Measurements from ENCODE around the gene CPT1B. TPM values are rescaled to one million over a fixed set of nuclear protein-coding genes. Genes with fewer than 3 reads are reported as not detected.

Gene CPT1B
- 10 to 100 TPM in 1 of 4 donors, 1 to 10 TPM in 3; 1.4 to 10.2 (median 6.1) TPM for total RNA-seq
- 10 to 100 TPM in 1 of 3 donors, 1 to 10 TPM in 2; 3.2 to 22.6 (median 4.2) TPM for polyA plus RNA-seq

DNA sequence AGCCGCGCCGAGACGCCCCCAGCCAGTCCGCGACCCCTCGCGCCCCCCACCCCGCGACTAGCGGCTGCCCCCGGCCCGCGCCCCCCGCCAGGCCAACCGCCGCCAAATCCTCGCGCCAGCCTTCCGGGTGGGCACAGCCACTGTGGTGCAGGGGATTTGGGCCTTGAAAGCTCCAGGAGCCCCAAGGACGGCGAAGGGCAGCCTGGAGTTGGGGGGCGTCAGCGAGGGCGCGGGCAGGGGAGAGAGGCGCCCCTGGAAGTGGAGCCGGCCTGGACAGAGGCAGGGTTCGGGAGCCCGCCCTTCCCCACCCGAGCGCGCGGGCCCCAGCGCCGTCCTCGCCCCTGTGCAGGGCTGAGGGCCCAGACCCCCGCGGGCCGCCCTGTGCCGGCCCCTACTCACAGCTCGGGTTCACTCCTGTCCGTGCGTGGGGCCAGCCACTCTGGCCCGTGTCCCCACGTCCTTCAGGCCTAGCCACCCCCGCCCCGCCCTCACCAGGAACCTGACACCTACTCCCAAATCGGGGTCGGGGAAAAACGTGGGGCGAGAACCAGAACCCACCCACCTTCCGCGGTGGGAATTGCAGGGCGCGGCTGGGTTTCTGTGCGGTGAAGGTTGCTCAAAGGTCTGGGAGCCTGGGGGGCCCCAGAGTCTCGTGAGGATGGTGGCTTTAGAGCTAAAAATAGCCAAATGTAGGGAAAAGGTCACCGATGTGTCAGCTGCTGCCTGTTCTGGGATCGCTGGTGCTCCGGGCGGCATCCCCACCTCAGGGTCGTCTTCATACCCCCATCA is at the start of gene CPT1B:
CPT1B (minus strand) TSS at position 441 of the 789 bp plus-strand sequence. CDS start 512 bp downstream, outside the sequence.
- no peaks in the 10 kb centered on the region for H3K9me3 ChIP-seq
- H3K27ac ChIP-seq: peak within 1 kb of the TSS in 2 of 4 donors; percentile 14 to 70
- WGBS, 2 donors: 33 to 43% methylated on average over 63 of the region's 63 CpGs
- TF ChIP-seq EP300 (IDR thresholded peaks at IDR 0.05) (no peak), POLR2AphosphoS5 (IDR thresholded peaks at IDR 0.05) (no peak), POLR2A (IDR thresholded peaks at IDR 0.05) (no peak)
- TF ChIP-seq, protein P1, sequence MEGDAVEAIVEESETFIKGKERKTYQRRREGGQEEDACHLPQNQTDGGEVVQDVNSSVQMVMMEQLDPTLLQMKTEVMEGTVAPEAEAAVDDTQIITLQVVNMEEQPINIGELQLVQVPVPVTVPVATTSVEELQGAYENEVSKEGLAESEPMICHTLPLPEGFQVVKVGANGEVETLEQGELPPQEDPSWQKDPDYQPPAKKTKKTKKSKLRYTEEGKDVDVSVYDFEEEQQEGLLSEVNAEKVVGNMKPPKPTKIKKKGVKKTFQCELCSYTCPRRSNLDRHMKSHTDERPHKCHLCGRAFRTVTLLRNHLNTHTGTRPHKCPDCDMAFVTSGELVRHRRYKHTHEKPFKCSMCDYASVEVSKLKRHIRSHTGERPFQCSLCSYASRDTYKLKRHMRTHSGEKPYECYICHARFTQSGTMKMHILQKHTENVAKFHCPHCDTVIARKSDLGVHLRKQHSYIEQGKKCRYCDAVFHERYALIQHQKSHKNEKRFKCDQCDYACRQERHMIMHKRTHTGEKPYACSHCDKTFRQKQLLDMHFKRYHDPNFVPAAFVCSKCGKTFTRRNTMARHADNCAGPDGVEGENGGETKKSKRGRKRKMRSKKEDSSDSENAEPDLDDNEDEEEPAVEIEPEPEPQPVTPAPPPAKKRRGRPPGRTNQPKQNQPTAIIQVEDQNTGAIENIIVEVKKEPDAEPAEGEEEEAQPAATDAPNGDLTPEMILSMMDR (IDR thresholded peaks at IDR 0.05): no peak
- peak within 1 kb of the TSS in 3 of 4 donors; percentile 14 to 30 (median 28) for H3K4me3 ChIP-seq
- DNase-seq: no peak
- H3K27me3 ChIP-seq: peaks cover 11 to 25% (median 18%) of the 10 kb centered on the region in 3 donors
- H3K36me3 ChIP-seq: peaks cover 0 to 5% (median 0%) of the 10 kb centered on the region in 4 donors
- intact Hi-C loops (cut with DNase I): no loop called here
- peaks cover 0 to 28% (median 25%) of the 10 kb centered on the region in 4 donors for H3K4me1 ChIP-seq

DNA sequence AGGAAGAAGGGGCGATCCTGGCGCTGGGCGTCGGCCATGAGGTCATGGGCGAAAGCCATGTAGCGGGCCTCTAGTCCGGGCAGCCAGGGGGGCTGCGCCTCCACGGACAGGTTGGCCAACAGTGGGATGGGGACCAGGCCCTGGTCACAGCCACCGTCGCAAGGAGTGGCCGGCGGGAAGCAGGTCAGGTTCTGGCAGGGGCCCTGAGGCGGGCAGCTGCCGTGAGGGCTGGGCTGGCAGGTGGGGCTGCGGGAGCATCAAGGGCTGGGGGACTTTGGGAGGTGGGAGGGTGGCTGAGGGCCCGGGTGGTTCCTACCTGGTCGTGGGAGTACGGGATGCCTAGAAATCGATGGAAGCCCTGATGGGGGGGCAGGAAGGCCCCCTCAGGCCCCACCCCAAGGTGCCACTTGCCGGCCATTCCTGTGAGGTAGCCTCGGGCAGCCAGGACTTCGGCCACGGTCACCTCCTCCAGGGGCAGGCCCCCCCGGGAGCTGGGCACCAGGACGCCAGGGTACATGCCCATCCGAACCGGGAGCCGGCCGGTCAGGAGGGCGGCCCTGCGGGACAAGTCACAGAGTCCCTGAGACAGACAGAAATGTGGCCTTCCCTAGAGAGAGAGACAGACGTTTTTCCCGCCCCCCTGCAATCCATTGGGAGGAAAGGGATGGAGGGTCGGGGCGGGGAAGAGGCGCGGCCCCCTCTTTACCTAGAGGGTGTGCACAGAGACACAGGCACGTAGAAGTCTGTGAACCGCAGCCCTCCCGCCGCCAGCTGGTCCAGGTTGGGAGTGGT is 48.8 kb upstream of the CPT1B start:
- WGBS, 2 donors: 60 to 83% methylated on average over 42 of the region's 42 CpGs
- intact Hi-C loops (cut with DNase I): loop anchor here (5.0 kb wide), 4 partner anchors 45 to 385 kb away; partner anchors contain the start of genes CHKB and SCO2
- TF ChIP-seq, protein P1 (IDR thresholded peaks at IDR 0.05): no peak
- TF ChIP-seq POLR2A (IDR thresholded peaks at IDR 0.05) (no peak), EP300 (IDR thresholded peaks at IDR 0.05) (no peak), POLR2AphosphoS5 (IDR thresholded peaks at IDR 0.05) (no peak)
- Histone ChIP-seq H3K4me3 (peak overlapping the region; percentile 57 to 81 (median 76)), H3K27ac (peak overlapping the region; percentile 76 to 84 (median 82)), H3K36me3 (no peaks in the 10 kb centered on the region), H3K9me3 (no peaks in the 10 kb centered on the region), H3K4me1 (peaks cover 0 to 20% (median 15%) of the 10 kb centered on the region in 4 donors), H3K27me3 (no peaks in the 10 kb centered on the region)
- DNase-seq: peak; percentile 70

DNA sequence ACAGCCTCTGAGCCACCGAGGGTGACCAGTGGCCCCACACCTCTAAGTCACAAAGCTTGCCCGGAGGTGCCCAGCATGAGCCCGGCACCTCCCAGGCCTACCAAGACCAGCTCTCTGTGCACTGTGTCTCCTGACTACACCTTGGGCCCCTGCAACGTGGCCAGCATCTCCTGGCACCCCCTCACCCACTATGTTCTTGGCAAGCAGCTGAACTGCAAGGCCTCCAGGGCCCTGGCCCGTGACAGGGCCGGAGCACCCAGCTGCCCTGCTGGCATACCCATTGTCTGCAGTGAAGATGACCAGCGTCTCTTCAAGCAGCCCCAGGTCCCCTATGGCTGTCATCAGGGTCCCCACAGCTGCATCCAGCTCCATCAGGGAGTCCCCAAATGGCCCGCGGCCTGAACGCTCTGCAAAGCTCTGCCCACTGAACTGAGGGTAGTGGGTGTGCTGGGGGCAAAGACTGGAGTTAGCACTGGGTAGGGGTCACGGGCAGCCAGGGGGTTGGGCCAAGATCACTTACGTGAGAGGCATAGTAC is 48.2 kb upstream of the CPT1B start:
- WGBS, 2 donors: 90 to 91% methylated on average over 12 of the region's 12 CpGs
- Histone ChIP-seq H3K4me1 (peaks cover 0 to 20% (median 15%) of the 10 kb centered on the region in 4 donors), H3K9me3 (no peaks in the 10 kb centered on the region), H3K27me3 (peaks cover 0 to 3% (median 0%) of the 10 kb centered on the region in 3 donors), H3K36me3 (no peaks in the 10 kb centered on the region), H3K27ac (no peak overlapping the region), H3K4me3 (no peak overlapping the region)
- intact Hi-C loops (cut with DNase I): loop anchor here (5.0 kb wide), 4 partner anchors 44 to 384 kb away; partner anchors contain the start of genes CHKB and SCO2
- TF ChIP-seq POLR2AphosphoS5 (IDR thresholded peaks at IDR 0.05) (no peak), POLR2A (IDR thresholded peaks at IDR 0.05) (no peak), EP300 (IDR thresholded peaks at IDR 0.05) (no peak)
- TF ChIP-seq, protein P1 (IDR thresholded peaks at IDR 0.05): no peak
- DNase-seq: peak; percentile 59

DNA sequence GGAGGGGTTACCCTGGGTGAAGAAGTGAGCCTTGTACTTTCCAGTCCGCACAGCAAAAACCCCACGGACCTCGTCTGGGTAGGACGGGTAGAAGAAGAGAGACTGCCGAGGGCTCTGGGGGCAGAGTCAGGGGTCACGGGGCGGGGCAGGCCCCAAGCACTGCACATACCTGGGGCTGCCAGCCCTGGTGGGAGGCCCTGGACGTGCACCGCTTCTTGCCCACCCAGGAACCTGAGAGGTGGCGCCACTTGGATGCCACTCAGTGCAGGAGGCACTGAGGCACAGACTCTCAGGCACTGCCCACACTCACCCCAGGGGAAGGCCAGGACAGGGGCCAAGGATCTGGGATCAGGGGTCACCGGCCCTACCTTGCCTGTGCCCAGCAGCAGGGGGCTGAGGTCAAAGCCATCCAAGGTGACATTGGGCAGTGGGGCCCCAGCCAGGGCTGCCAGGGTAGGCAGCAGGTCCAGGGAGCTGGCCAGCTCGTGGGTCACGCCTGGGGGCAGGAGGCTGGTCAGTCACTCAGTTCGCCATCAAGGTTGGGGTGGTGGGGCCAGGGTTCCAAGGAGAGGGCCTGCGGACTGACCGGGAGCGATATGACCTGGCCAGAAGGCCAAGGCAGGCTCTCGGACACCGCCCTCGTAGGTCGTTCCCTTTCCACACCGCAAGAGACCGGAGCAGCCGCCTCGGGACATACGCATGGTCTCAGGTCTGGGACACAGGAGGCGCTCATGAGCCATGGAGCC is 47.5 kb upstream of the CPT1B start:
- H3K4me3 ChIP-seq: no peak overlapping the region
- H3K36me3 ChIP-seq: no peaks in the 10 kb centered on the region
- peaks cover 0 to 9% (median 4%) of the 10 kb centered on the region in 3 donors for H3K27me3 ChIP-seq
- intact Hi-C loops (cut with DNase I): loop anchor here (5.0 kb wide), 4 partner anchors 43 to 383 kb away; partner anchors contain the start of genes CHKB and SCO2
- 92 to 93% methylated on average over 27 of the region's 27 CpGs for WGBS, 2 donors
- H3K4me1 ChIP-seq: peaks cover 0 to 24% (median 17%) of the 10 kb centered on the region in 4 donors
- H3K27ac ChIP-seq: no peak overlapping the region
- DNase-seq: peak; percentile 64
- TF ChIP-seq EP300 (IDR thresholded peaks at IDR 0.05): no peak
- TF ChIP-seq, protein P1 (IDR thresholded peaks at IDR 0.05): no peak
- no peaks in the 10 kb centered on the region for H3K9me3 ChIP-seq

Measured in sigmoid colon (tissue), 7 donors.